Trophoblast cell (in vitro differentiated cells and primary cell): Measurements from ENCODE around the gene SCFD2.
A peak's percentile ranks its signal among the peaks of the same experiment; 100 is the strongest.

Source experiments
- DNase-seq, 2 donors: peaks; one replicate each; pipeline ENCODE4 v3.0.0-alpha.2; 2016
- H2AFZ ChIP-seq: 2 replicates; pipeline ENCODE4 v1.6.1; 2013; ENCODE audit warnings: low read length, moderate library complexity, mild to moderate bottlenecking; ENCODE audit not compliant: insufficient read depth, poor library complexity
- H2AK5ac ChIP-seq: 2 replicates; pipeline ENCODE4 v1.6.1; 2013; ENCODE audit warnings: mild to moderate bottlenecking, low read length
- H2BK120ac ChIP-seq: 2 replicates; pipeline ENCODE4 v1.6.1; 2013; ENCODE audit warnings: low read length, mild to moderate bottlenecking, moderate library complexity; ENCODE audit not compliant: insufficient read depth, poor library complexity
- H2BK12ac ChIP-seq: 2 replicates; pipeline ENCODE4 v1.6.1; 2013; ENCODE audit warnings: mild to moderate bottlenecking, low read length, moderate library complexity
- H2BK5ac ChIP-seq: 2 replicates; pipeline ENCODE4 v1.6.1; 2013; ENCODE audit warnings: low read length, low read depth, moderate library complexity, mild to moderate bottlenecking; ENCODE audit not compliant: poor library complexity
- H3K14ac ChIP-seq: 2 replicates; pipeline ENCODE4 v1.6.1; 2013; ENCODE audit warnings: mild to moderate bottlenecking, low read length
- H3K18ac ChIP-seq: 2 replicates; pipeline ENCODE4 v1.6.1; 2013; ENCODE audit warnings: mild to moderate bottlenecking, low read length
- H3K23ac ChIP-seq: 2 replicates; pipeline ENCODE4 v1.6.1; 2013; ENCODE audit warnings: low read length
- H3K27ac ChIP-seq: 2 replicates; pipeline ENCODE4 v1.5.1; 2013; ENCODE audit warnings: low read depth, mild to moderate bottlenecking, inconsistent platforms, low read length, moderate library complexity
- H3K27me3 ChIP-seq: 2 replicates; pipeline ENCODE4 v1.6.1; 2013; ENCODE audit warnings: inconsistent platforms, mild to moderate bottlenecking, low read length, moderate library complexity; ENCODE audit not compliant: insufficient read depth
- H3K36me3 ChIP-seq, 2 experiments: 1 replicate in 1 of 2; 2 replicates in 1 of 2; pipeline ENCODE4 v1.6.1; 2013; ENCODE audit warnings: low read length in 2 of 2, mild to moderate bottlenecking in 2 of 2, moderate library complexity in 1 of 2; ENCODE audit not compliant: insufficient read depth in 2 of 2, control insufficient read depth in 1 of 2
- H3K4ac ChIP-seq: 2 replicates; pipeline ENCODE4 v1.6.1; 2013; ENCODE audit warnings: low read depth, mild to moderate bottlenecking, low read length, moderate library complexity
- H3K4me1 ChIP-seq, 2 experiments: 1 replicate in 1 of 2; 2 replicates in 1 of 2; pipeline ENCODE4 v1.6.1; 2013; ENCODE audit warnings: low read length in 2 of 2, mild to moderate bottlenecking in 2 of 2, moderate library complexity in 1 of 2; ENCODE audit not compliant: insufficient read depth in 2 of 2, control insufficient read depth in 1 of 2
- H3K4me2 ChIP-seq: 2 replicates; pipeline ENCODE4 v1.6.1; 2013; ENCODE audit warnings: inconsistent platforms, mild to moderate bottlenecking, low read length, moderate library complexity
- H3K4me3 ChIP-seq: 2 replicates; pipeline ENCODE4 v1.5.1; 2013; ENCODE audit warnings: mild to moderate bottlenecking, low read depth, low read length, inconsistent platforms
- H3K79me1 ChIP-seq: one replicate; pipeline ENCODE4 v1.6.1; 2013; ENCODE audit warnings: low read length
- H3K79me2 ChIP-seq: 2 replicates; pipeline ENCODE4 v1.6.1; 2013; ENCODE audit warnings: low read length, mild to moderate bottlenecking; ENCODE audit not compliant: control insufficient read depth, insufficient read depth, poor library complexity
- H3K9ac ChIP-seq: 2 replicates; pipeline ENCODE4 v1.6.1; 2013; ENCODE audit warnings: mild to moderate bottlenecking, low read length
- H3K9me3 ChIP-seq: 2 replicates; pipeline ENCODE4 v1.6.1; 2013; ENCODE audit warnings: low read depth, mild to moderate bottlenecking, control low read depth, inconsistent platforms, low read length; ENCODE audit not compliant: insufficient read depth
- H4K12ac ChIP-seq: 2 replicates; pipeline ENCODE4 v1.6.1; 2013; ENCODE audit warnings: low read depth, mild to moderate bottlenecking, low read length, moderate library complexity
- H4K8ac ChIP-seq: 2 replicates; pipeline ENCODE4 v1.6.1; 2013; ENCODE audit warnings: low read depth, mild to moderate bottlenecking, low read length, moderate library complexity
- H4K91ac ChIP-seq: one replicate; pipeline ENCODE4 v1.6.1; 2013; ENCODE audit warnings: low read depth, mild to moderate bottlenecking, low read length, moderate library complexity
- WGBS: extraction: QIAGEN DNeasy Blood & Tissue Kit; methylation state at CpG from one replicate; pipeline ENCODE4 v1.1.7; 2013; ENCODE audit warnings: missing lambda C conversion rate; ENCODE audit not compliant: insufficient read length, insufficient coverage; ENCODE audit errors: extremely low coverage; 5-methylcytosine and 5-hydroxymethylcytosine counted together

SCFD2 gene

DNA sequence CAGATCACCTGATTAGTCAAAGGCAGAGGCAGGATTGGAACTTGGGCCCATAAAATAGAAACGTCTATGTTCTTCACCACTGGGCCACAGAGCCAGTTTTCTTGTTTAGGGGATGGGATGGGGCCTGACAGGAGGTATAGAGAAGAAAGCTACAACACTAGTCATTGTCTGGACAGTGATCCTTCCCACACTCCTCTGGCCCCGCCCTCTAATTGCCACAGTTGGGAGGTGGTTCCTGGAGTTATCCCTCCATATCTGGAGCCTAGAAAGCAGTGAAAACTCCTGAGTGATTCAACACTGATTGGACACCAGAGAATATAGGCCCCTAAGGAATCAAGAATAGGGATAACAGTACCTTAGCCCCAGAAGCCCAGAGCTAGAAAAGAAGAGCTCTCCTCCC is 480.9 kb downstream of the SCFD2 start:
- no peak overlapping the region for H4K8ac ChIP-seq
- H3K27me3 ChIP-seq = no peaks in the 10 kb centered on the region
- peaks cover 9 to 17% of the 10 kb centered on the region in 2 experiments for H3K4me1 ChIP-seq
- peaks cover 7% of the 10 kb centered on the region for H3K79me1 ChIP-seq
- no peak overlapping the region for H2BK12ac ChIP-seq
- no peak overlapping the region for H4K12ac ChIP-seq
- DNase-seq = peak in 1 of 2 donors; percentile 17
- no peak overlapping the region for H4K91ac ChIP-seq
- no peak overlapping the region for H2AK5ac ChIP-seq
- no peak overlapping the region for H3K4ac ChIP-seq
- H3K23ac ChIP-seq = no peak overlapping the region
- no peaks in the 10 kb centered on the region for H3K79me2 ChIP-seq
- no peaks in the 10 kb centered on the region for H3K9me3 ChIP-seq
- H3K9ac ChIP-seq = no peak overlapping the region
- no peak overlapping the region for H3K4me2 ChIP-seq
- H2AFZ ChIP-seq = no peak overlapping the region
- no peak overlapping the region for H3K27ac ChIP-seq
- no peak overlapping the region for H2BK5ac ChIP-seq
- no peak overlapping the region for H3K18ac ChIP-seq
- no peak overlapping the region for H3K4me3 ChIP-seq
- no peak overlapping the region for H3K14ac ChIP-seq
- H2BK120ac ChIP-seq = no peak overlapping the region
- no CpG with 5 or more reads among the region's 2 CpGs for WGBS
- H3K36me3 ChIP-seq = no peaks in the 10 kb centered on the region

DNA sequence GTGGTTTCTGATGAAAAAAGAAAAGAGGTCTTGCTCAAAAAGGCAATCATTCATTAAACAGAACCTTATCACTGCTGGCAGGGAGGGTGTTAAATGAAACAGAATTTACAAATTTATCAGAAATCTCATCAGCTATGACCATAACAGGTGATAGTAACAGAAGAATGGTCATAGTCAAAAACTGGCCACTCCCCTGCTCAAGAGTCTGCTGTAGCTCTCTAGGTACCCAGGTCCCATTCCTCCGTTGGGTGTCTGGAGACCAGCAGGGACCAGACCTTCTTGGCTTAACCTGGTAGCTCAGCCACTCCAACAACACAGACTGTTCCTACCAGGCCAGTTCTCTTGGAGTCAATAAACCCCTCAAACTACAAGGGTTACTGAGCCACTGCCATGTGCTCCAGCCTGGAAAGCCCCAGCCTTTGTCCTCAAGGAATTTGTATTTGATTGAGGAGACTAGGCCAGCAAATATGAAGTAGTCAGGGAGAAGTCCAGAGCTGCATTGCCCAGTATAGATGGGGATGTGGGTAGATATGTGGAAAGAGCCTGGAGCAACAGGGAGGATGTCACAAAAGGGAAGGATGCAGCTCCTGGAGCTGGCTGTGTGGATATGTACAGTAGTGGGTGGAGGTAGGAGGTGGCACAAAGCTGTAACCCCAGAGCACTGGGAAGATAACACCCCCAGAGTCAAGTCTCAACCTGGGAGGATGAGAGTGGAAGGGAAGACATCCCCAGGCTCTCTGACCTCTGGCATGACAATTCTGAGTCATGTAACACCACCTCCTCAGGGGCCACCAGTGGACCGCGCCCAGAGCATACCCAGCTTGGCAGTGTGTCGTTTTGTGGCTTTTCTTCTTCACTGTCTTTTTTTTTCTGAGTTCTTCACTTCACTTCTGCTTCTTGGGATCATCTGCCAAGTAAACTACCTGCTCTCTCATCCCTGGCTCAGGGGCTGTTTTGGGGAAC is 481.9 kb downstream of the SCFD2 start:
- Histone ChIP-seq H3K9ac (peak overlapping the region; percentile 31), H3K4me2 (no peak overlapping the region), H2AFZ (no peak overlapping the region), H4K91ac (peak overlapping the region; percentile 2), H3K4ac (peak overlapping the region; percentile 12), H3K14ac (peak overlapping the region; percentile 22), H4K12ac (no peak overlapping the region), H2BK5ac (no peak overlapping the region), H2AK5ac (peak overlapping the region; percentile 1), H3K27ac (peak overlapping the region; percentile 14), H2BK120ac (no peak overlapping the region), H3K27me3 (no peaks in the 10 kb centered on the region), H4K8ac (no peak overlapping the region), H3K4me1 (peaks cover 9 to 17% of the 10 kb centered on the region in 2 experiments), H3K79me2 (no peaks in the 10 kb centered on the region), H3K4me3 (no peak overlapping the region), H3K23ac (no peak overlapping the region), H3K36me3 (no peaks in the 10 kb centered on the region), H3K79me1 (peaks cover 7% of the 10 kb centered on the region), H3K9me3 (no peaks in the 10 kb centered on the region), H2BK12ac (no peak overlapping the region), H3K18ac (no peak overlapping the region)
- DNase-seq = peak; percentile 59 to 77
- WGBS = no CpG with 5 or more reads among the region's 4 CpGs

DNA sequence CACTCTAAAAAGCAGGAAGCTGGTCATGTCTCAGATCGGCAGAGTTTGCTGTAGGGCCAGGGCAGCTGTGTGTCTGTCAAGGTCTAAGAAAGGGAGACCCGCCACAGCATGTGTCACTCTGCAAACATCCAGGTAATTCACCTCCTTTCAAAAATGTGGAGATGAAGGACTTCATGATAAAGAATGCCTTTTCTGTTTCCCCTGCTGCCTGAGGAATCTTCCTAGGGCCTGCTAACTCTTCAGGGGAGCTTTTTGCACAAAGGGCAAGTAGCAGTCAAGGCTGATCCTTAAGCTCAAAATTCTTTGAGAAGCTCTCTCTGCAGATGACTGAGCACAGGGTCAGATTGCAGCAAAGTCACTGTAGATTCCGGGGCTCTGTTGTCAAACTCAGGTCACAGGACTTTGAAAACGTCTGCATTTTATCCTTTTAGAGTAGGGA is 482.7 kb downstream of the SCFD2 start:
- no peak overlapping the region for H3K14ac ChIP-seq
- H3K27ac ChIP-seq = peak overlapping the region; percentile 14
- no peak overlapping the region for H3K9ac ChIP-seq
- H2AFZ ChIP-seq = no peak overlapping the region
- peaks cover 9 to 17% of the 10 kb centered on the region in 2 experiments for H3K4me1 ChIP-seq
- H3K23ac ChIP-seq = no peak overlapping the region
- no peak overlapping the region for H3K18ac ChIP-seq
- no peak overlapping the region for H4K91ac ChIP-seq
- no peak overlapping the region for H4K8ac ChIP-seq
- H3K4ac ChIP-seq = no peak overlapping the region
- H3K27me3 ChIP-seq = no peaks in the 10 kb centered on the region
- no peaks in the 10 kb centered on the region for H3K79me2 ChIP-seq
- no peak overlapping the region for H2BK12ac ChIP-seq
- no peak overlapping the region for H2BK120ac ChIP-seq
- H3K79me1 ChIP-seq = peaks cover 7% of the 10 kb centered on the region
- H3K4me3 ChIP-seq = no peak overlapping the region
- H3K36me3 ChIP-seq = no peaks in the 10 kb centered on the region
- no peak overlapping the region for H2AK5ac ChIP-seq
- H3K4me2 ChIP-seq = no peak overlapping the region
- no peak overlapping the region for H2BK5ac ChIP-seq
- H4K12ac ChIP-seq = no peak overlapping the region
- WGBS = no CpG with 5 or more reads among the region's 4 CpGs
- no peaks in the 10 kb centered on the region for H3K9me3 ChIP-seq
- DNase-seq = peak; percentile 75 to 86

DNA sequence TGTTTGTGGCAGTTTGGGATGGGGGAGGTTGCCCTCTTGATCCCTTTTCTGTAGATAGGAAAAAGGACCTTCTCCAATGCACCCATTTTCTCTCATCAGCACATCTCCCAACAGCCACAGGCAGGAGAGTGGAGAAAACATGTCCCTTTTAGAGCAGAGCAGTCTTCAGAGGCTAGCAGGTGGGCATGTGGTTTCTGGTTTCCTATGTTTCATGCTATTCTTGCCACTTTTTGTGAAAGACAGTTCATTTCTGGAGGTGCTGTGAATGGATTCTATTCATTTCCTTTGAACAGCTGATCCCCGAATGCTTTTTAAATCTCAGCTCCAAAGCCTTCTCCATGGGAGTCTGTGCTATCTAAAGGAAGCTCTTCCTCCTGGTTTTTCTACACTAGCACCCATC is 484.9 kb downstream of the SCFD2 start:
- peak overlapping the region; percentile 27 for H2BK12ac ChIP-seq
- H3K36me3 ChIP-seq = no peaks in the 10 kb centered on the region
- H2AK5ac ChIP-seq = no peak overlapping the region
- no peak for DNase-seq
- H4K8ac ChIP-seq = no peak overlapping the region
- H3K4me2 ChIP-seq = no peak overlapping the region
- H3K9ac ChIP-seq = no peak overlapping the region
- H4K12ac ChIP-seq = no peak overlapping the region
- H3K9me3 ChIP-seq = no peaks in the 10 kb centered on the region
- H3K27ac ChIP-seq = no peak overlapping the region
- H3K4me3 ChIP-seq = no peak overlapping the region
- no peaks in the 10 kb centered on the region for H3K27me3 ChIP-seq
- WGBS = no CpG with 5 or more reads among the region's 1 CpG
- no peak overlapping the region for H2BK120ac ChIP-seq
- no peak overlapping the region for H2BK5ac ChIP-seq
- no peak overlapping the region for H4K91ac ChIP-seq
- H3K14ac ChIP-seq = no peak overlapping the region
- H3K4me1 ChIP-seq = peaks cover 9 to 17% of the 10 kb centered on the region in 2 experiments
- no peaks in the 10 kb centered on the region for H3K79me2 ChIP-seq
- H2AFZ ChIP-seq = no peak overlapping the region
- no peak overlapping the region for H3K23ac ChIP-seq
- no peak overlapping the region for H3K4ac ChIP-seq
- peaks cover 7% of the 10 kb centered on the region for H3K79me1 ChIP-seq
- H3K18ac ChIP-seq = no peak overlapping the region
